Urinary bladder (tissue), 4 donors: ENCODE measurements around the gene C1orf159. TPM values are rescaled to one million over a fixed set of nuclear protein-coding genes. Genes with fewer than 3 reads are reported as not detected.

Source experiments
- DNase-seq: peaks from one replicate; pipeline ENCODE4 v3.0.0-alpha.2; 2015; ENCODE audit errors: extremely low spot score
- H3K27ac ChIP-seq: one replicate; pipeline ENCODE4 v1.5.1; 2013; ENCODE audit warnings: low read depth, mild to moderate bottlenecking, moderate library complexity
- H3K36me3 ChIP-seq: one replicate; pipeline ENCODE4 v1.6.1; 2013; ENCODE audit warnings: mild to moderate bottlenecking, moderate library complexity; ENCODE audit not compliant: insufficient read depth
- H3K4me1 ChIP-seq: one replicate; pipeline ENCODE4 v1.6.1; 2013; ENCODE audit warnings: mild to moderate bottlenecking, moderate library complexity; ENCODE audit not compliant: insufficient read depth
- H3K4me3 ChIP-seq: one replicate; pipeline ENCODE4 v1.5.1; 2013; ENCODE audit warnings: low read depth, low read length
- WGBS: extraction: QIAGEN DNeasy Blood & Tissue Kit; methylation state at CpG from one replicate; pipeline ENCODE4 v1.1.7; 2013; 5-methylcytosine and 5-hydroxymethylcytosine counted together
- polyA plus RNA-seq: library from polyadenylated mRNA; stranded (reverse); fragments of 200-250 nt; gene quantifications from one replicate; pipeline ENCODE4 v1.2.3, GENCODE V29; 2013
- total RNA-seq: library from RNA; depleted of rRNA; stranded (reverse); fragments of >200 nt; gene quantifications from one replicate; pipeline ENCODE4 v1.2.3, GENCODE V29; 2014
- donor health status: healthy with polysubstance abuse.
- donor health status: healthy.

C1orf159 gene
- total and polyA plus RNA-seq, 2 donors, result 7.1 to 12.6 TPM

GRCh38 chr1:1055841-1056736, 59.8 kb downstream of the C1orf159 start:
- no peak for DNase-seq
- no peak overlapping the region for H3K27ac ChIP-seq
- H3K4me1 ChIP-seq, result no peaks in the 10 kb centered on the region
- WGBS, result 86% methylated on average over 50 of the region's 50 CpGs
- peaks cover 4% of the 10 kb centered on the region for H3K36me3 ChIP-seq
- H3K4me3 ChIP-seq, result no peak overlapping the region

DNA sequence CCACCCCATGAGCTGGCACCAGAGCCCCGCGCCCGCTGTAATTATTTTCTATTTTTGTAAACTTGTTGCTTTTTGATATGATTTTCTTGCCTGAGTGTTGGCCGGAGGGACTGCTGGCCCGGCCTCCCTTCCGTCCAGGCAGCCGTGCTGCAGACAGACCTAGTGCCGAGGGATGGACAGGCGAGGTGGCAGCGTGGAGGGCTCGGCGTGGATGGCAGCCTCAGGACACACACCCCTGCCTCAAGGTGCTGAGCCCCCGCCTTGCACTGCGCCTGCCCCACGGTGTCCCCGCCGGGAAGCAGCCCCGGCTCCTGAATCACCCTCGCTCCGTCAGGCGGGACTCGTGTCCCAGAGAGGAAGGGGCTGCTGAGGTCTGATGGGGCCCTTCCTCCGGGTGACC, 60.9 kb downstream of the C1orf159 start:
- Histone ChIP-seq H3K36me3 (peaks cover 4% of the 10 kb centered on the region), H3K4me3 (no peak overlapping the region), H3K4me1 (no peaks in the 10 kb centered on the region), H3K27ac (no peak overlapping the region)
- WGBS, result 91% methylated on average over 23 of the region's 23 CpGs
- no peak for DNase-seq

DNA sequence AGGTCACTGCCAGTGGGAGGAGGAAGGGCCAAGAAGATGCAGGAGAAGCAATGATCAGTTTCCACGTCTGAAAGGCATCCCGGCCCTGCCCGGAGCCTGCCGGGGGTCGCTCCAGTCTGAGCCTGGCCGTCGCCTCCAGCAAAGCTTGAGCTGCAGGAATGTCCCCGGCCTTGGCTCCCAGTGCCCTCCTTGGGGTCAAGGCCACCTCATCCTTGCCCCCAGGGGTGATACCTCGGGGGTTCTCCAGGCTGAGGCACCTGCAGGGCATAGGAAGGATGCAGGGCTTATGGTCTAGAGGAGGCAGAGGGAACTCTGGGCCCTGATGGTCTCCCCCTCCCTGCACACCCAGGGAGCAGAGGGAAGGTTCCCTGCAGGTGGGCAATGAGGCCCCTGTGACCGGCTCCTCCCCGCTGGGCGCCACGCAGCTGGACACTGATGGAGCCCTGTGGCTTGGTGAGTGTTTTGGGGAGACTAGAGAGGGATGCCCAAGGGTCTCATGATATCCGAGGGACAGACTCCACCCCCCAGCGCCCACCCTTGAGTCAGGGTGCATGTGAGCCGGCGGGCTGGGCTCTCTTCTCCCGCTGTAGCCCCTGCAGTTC, 61.7 kb downstream of the C1orf159 start:
- Histone ChIP-seq H3K4me3 (no peak overlapping the region), H3K36me3 (peaks cover 7% of the 10 kb centered on the region), H3K27ac (no peak overlapping the region), H3K4me1 (no peaks in the 10 kb centered on the region)
- DNase-seq, result no peak
- WGBS, result 94% methylated on average over 18 of the region's 18 CpGs

DNA sequence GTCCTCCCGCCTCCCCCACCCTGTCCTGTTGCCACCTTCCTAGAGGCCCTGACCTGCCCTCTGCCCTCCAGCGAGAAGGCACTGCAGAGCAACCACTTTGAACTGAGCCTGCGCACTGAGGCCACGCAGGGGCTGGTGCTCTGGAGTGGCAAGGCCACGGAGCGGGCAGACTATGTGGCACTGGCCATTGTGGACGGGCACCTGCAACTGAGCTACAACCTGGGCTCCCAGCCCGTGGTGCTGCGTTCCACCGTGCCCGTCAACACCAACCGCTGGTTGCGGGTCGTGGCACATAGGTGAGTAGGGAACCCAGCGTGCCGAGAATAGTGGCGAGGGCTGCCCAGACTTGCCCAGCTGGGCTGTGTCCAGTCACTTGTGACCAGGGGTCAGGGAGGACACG, 62.2 kb downstream of the C1orf159 start:
- WGBS, result 95% methylated on average over 18 of the region's 18 CpGs
- DNase-seq, result no peak
- H3K36me3 ChIP-seq, result peaks cover 8% of the 10 kb centered on the region
- H3K4me3 ChIP-seq, result no peak overlapping the region
- H3K27ac ChIP-seq, result no peak overlapping the region
- no peaks in the 10 kb centered on the region for H3K4me1 ChIP-seq

DNA sequence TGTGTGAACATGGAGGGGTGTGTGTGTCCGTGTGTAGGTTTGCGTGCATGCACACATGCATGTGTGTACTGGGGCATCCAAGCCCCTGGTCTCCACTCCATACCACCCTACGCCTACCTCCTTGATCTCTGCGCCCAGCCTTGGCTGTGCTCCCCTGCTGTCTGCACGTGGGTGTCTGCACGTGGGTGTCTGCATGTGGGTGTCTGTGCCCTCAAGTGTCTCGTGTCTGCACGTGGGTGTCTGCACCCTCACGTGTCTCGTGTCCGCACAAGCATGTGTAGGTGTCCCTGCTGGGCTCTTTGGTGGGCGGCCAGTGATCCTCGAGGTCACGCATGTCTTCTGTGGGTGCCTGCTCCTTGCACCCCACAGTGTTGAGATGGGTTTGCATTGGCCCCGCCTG, 62.9 kb downstream of the C1orf159 start:
- Histone ChIP-seq H3K27ac (no peak overlapping the region), H3K4me3 (no peak overlapping the region), H3K36me3 (peaks cover 8% of the 10 kb centered on the region), H3K4me1 (no peaks in the 10 kb centered on the region)
- no peak for DNase-seq
- WGBS, result 94% methylated on average over 15 of the region's 15 CpGs

GRCh38 chr1:1052003-1052840, 63.7 kb downstream of the C1orf159 start:
- Histone ChIP-seq H3K36me3 (peaks cover 8% of the 10 kb centered on the region), H3K4me1 (no peaks in the 10 kb centered on the region), H3K4me3 (no peak overlapping the region), H3K27ac (no peak overlapping the region)
- WGBS, result 94% methylated on average over 29 of the region's 29 CpGs
- DNase-seq, result no peak

- no peak for DNase-seq
- H3K36me3 ChIP-seq, result peaks cover 10% of the 10 kb centered on the region
- WGBS, result 89% methylated on average over 46 of the region's 46 CpGs
- no peak overlapping the region for H3K27ac ChIP-seq
- H3K4me1 ChIP-seq, result no peaks in the 10 kb centered on the region
- no peak overlapping the region for H3K4me3 ChIP-seq
These were observed 64.6 kb downstream of the C1orf159 start for GRCh38 chr1:1051127-1051810.

- Histone ChIP-seq H3K4me3 (no peak overlapping the region), H3K27ac (no peak overlapping the region), H3K4me1 (no peaks in the 10 kb centered on the region), H3K36me3 (peaks cover 11% of the 10 kb centered on the region)
- no peak for DNase-seq
- WGBS, result 91% methylated on average over 32 of the region's 32 CpGs
These were observed 65.3 kb downstream of the C1orf159 start for GRCh38 chr1:1050577-1051052.

DNA sequence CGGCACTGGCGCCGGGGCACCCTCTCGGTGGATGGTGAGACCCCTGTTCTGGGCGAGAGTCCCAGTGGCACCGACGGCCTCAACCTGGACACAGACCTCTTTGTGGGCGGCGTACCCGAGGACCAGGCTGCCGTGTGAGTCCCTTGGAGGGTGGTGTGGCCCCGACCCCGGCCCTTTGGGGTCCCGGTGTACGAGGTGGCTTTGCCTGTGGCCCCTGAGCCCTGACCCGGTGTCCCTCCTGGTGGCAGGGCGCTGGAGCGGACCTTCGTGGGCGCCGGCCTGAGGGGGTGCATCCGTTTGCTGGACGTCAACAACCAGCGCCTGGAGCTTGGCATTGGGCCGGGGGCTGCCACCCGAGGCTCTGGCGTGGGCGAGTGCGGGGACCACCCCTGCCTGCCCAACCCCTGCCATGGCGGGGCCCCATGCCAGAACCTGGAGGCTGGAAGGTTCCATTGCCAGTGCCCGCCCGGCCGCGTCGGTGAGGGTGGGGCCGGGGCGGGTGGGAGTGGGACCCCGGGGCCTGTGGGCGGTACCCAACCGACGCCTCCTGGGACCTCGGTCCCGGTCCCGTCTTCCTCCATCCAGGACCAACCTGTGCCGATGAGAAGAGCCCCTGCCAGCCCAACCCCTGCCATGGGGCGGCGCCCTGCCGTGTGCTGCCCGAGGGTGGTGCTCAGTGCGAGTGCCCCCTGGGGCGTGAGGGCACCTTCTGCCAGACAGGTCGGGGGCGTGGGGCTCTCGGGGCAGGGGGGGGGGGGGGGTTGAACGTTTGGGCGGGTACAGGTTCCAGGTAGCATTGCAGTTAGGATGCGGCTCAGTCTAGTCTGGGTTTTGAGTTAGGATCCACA, 66.3 kb downstream of the C1orf159 start:
- 94% methylated on average over 57 of the region's 57 CpGs for WGBS
- DNase-seq, result no peak
- peaks cover 13% of the 10 kb centered on the region for H3K36me3 ChIP-seq
- no peak overlapping the region for H3K4me3 ChIP-seq
- H3K4me1 ChIP-seq, result no peaks in the 10 kb centered on the region
- no peak overlapping the region for H3K27ac ChIP-seq

GRCh38 chr1:1048765-1049164, 67.1 kb downstream of the C1orf159 start:
- no peak overlapping the region for H3K27ac ChIP-seq
- H3K36me3 ChIP-seq, result peaks cover 16% of the 10 kb centered on the region
- WGBS, result 91% methylated on average over 26 of the region's 28 CpGs
- no peak for DNase-seq
- no peaks in the 10 kb centered on the region for H3K4me1 ChIP-seq
- H3K4me3 ChIP-seq, result no peak overlapping the region

- no peak for DNase-seq
- WGBS, result 92% methylated on average over 25 of the region's 25 CpGs
- Histone ChIP-seq H3K36me3 (peaks cover 16% of the 10 kb centered on the region), H3K27ac (no peak overlapping the region), H3K4me3 (no peak overlapping the region), H3K4me1 (no peaks in the 10 kb centered on the region)
These were observed 67.9 kb downstream of the C1orf159 start for GRCh38 chr1:1047963-1048362.

DNA sequence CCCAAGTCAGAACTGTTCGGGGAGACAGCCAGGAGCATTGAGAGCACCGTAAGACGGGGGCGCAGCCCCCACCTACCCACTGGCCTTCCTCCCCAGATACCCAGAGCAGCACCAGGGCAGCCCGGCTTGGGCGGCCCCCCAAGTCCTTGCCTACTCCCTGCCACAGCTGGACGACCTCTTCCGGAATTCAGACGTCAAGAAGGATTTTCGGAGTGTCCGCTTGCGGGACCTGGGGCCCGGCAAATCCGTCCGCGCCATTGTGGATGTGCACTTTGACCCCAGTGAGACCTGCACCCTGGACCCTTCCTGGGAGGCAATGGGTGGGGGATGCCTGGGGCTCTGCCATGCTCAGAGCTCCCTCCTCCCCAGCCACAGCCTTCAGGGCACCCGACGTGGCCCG, 68.5 kb downstream of the C1orf159 start:
- Histone ChIP-seq H3K27ac (no peak overlapping the region), H3K4me1 (no peaks in the 10 kb centered on the region), H3K4me3 (no peak overlapping the region), H3K36me3 (peaks cover 16% of the 10 kb centered on the region)
- WGBS, result 94% methylated on average over 19 of the region's 19 CpGs
- no peak for DNase-seq
